ENCODE data around the gene LIPI.

DNA sequence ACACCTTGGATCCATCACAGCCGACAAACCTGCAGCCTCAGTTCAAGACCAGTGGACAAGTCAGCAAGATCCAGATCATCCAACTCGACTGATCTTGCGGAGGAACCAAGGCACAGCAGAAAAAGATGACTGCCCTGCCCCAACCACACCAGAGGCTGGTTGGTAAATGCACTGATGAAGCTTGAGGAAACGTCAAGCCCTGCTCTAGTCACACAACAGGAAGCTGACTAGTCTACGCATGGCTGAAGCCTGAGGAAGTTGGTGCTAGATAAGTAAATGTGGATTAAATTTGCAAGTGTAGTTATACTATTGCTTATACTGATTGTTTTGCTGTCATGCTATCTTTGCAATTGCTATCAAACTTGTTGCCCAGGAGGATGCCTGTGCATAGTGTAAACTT is 89.0 kb downstream of the LIPI start:
- TF ChIP-seq, protein P1, sequence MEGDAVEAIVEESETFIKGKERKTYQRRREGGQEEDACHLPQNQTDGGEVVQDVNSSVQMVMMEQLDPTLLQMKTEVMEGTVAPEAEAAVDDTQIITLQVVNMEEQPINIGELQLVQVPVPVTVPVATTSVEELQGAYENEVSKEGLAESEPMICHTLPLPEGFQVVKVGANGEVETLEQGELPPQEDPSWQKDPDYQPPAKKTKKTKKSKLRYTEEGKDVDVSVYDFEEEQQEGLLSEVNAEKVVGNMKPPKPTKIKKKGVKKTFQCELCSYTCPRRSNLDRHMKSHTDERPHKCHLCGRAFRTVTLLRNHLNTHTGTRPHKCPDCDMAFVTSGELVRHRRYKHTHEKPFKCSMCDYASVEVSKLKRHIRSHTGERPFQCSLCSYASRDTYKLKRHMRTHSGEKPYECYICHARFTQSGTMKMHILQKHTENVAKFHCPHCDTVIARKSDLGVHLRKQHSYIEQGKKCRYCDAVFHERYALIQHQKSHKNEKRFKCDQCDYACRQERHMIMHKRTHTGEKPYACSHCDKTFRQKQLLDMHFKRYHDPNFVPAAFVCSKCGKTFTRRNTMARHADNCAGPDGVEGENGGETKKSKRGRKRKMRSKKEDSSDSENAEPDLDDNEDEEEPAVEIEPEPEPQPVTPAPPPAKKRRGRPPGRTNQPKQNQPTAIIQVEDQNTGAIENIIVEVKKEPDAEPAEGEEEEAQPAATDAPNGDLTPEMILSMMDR (IDR thresholded peaks at IDR 0.05), result no peak
- TF ChIP-seq POLR2A (IDR thresholded peaks at IDR 0.05), result no peak

All from testis (tissue), 2 donors.